SK-N-SH treated with all-trans-retinoic acid at 6 μM for 48 hours (cell line): ENCODE results near the gene POLR2A.

Experiments used
- ARNTL ChIP-seq: fragments of 450-650 bp; formaldehyde crosslinking; IDR thresholded peaks from 2 replicates; pipeline ENCODE4 v1.5.0; 2020; ENCODE audit warnings: low read depth, mild to moderate bottlenecking, moderate library complexity, borderline replicate concordance
- BACH2 ChIP-seq: fragments of 250-450 bp; sonication (Bioruptor Pico); IDR thresholded peaks from 2 replicates; pipeline ENCODE4 v1.9.0; 2021; ENCODE audit warnings: mild to moderate bottlenecking, borderline replicate concordance
- GLIS3 ChIP-seq: fragments of 250-450 bp; sonication (Bioruptor Pico); IDR thresholded peaks from 2 replicates; pipeline ENCODE4 v1.5.0; 2020; ENCODE audit warnings: mild to moderate bottlenecking, moderate library complexity
- PATZ1 ChIP-seq: fragments of 250-450 bp; sonication (Bioruptor Pico); IDR thresholded peaks from 2 replicates; pipeline ENCODE4 v1.8.0; 2020; ENCODE audit warnings: mild to moderate bottlenecking, moderate library complexity, borderline replicate concordance
- POU6F1 ChIP-seq: fragments of 250-450 bp; sonication (Bioruptor Pico); IDR thresholded peaks from 2 replicates; pipeline ENCODE4 v1.8.0; 2021; ENCODE audit warnings: low read depth, mild to moderate bottlenecking, moderate library complexity, borderline replicate concordance
- RARB ChIP-seq: fragments of 250-450 bp; sonication (Bioruptor Pico); IDR thresholded peaks from 2 replicates; pipeline ENCODE4 v1.8.0; 2021; ENCODE audit warnings: mild to moderate bottlenecking, moderate library complexity
- SNAI2 ChIP-seq: fragments of 250-450 bp; sonication (Bioruptor Pico); IDR thresholded peaks from 2 replicates; pipeline ENCODE4 v1.5.0; 2020; ENCODE audit warnings: mild to moderate bottlenecking, moderate library complexity
- TCF4 ChIP-seq: fragments of 250-450 bp; sonication (Bioruptor Pico); IDR thresholded peaks from 2 replicates; pipeline ENCODE4 v1.8.0; 2021; ENCODE audit warnings: mild to moderate bottlenecking, moderate library complexity, borderline replicate concordance
- ZFP3 ChIP-seq: fragments of 250-450 bp; sonication (Bioruptor Pico); IDR thresholded peaks from 2 replicates; pipeline ENCODE4 v1.5.0; 2020; ENCODE audit warnings: mild to moderate bottlenecking, moderate library complexity
- ZFP30 ChIP-seq: fragments of 450-650 bp; formaldehyde crosslinking; IDR thresholded peaks from 2 replicates; pipeline ENCODE4 v1.5.0; 2022; ENCODE audit warnings: mild to moderate bottlenecking, moderate library complexity
- ZNF8 ChIP-seq: fragments of 450-650 bp; formaldehyde crosslinking; IDR thresholded peaks from 2 replicates; pipeline ENCODE4 v1.5.0; 2020; ENCODE audit warnings: mild to moderate bottlenecking, moderate library complexity

- no peak for TF ChIP-seq ZNF8 (CRISPR knock-in tag)
- TF ChIP-seq POU6F1: no peak
- no peak for TF ChIP-seq ZFP30 (CRISPR knock-in tag)
- TF ChIP-seq PATZ1 (CRISPR knock-in tag): no peak
- no peak for TF ChIP-seq ZFP3 (CRISPR knock-in tag)
- TF ChIP-seq RARB: no peak
- no peak for TF ChIP-seq BACH2 (CRISPR knock-in tag)
- TF ChIP-seq SNAI2: no peak
- TF ChIP-seq ARNTL (CRISPR knock-in tag): no peak
- TF ChIP-seq TCF4: no peak
- TF ChIP-seq GLIS3 (CRISPR knock-in tag): no peak
These were observed 38.6 kb upstream of the POLR2A start for GRCh38 chr17:7445619-7445968.
